ENCODE measurements around the gene PRCC. TPM values are rescaled to one million over a fixed set of nuclear protein-coding genes. Genes with fewer than 3 reads are reported as not detected.

Gene PRCC
- total RNA-seq, 1 experiment from 2014 or later = 36.9 TPM

DNA sequence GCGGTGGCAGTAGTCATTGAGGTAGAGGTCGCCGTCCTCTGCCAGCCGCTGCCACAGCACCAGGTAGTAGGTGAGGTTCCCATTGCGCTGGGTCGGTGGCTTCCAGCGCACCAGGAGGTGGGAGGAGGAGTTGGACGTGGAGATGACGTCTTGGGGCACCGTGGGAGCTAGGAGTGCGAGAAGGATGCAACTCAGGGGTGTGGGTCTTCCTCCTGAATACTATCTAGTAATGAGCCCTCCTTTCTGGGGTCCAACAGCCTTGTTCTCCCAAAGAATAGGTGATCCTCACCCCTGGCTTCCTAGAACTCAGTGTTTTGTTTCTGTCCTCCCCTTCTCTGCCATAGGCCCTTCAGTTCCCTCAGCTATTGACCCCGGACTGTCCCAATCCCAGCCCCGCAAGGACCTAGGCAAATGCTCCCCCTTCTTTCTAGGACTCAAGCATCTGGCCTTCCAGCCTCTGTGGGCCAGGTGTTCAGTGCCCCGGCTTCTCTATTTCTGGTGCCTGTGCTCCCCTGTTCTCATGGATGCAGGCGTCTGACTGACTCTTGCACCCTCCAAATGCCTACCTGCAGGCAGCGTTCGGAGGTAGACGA is 78.7 kb downstream of the PRCC start:
- H3K9me3 ChIP-seq (replicated peaks) = no peaks in the 10 kb centered on the region
- H3K36me3 ChIP-seq = no peaks in the 10 kb centered on the region
- DNase-seq (ENCODE audit: low read depth in 1 of 2, low spot score in 2 of 2) = no peak
- H3K27me3 ChIP-seq (replicated peaks) = peaks cover 5% of the 10 kb centered on the region
- no peak overlapping the region for H3K4me3 ChIP-seq
- H3K4me1 ChIP-seq (replicated peaks) = no peaks in the 10 kb centered on the region
- H3K27ac ChIP-seq = no peak overlapping the region

DNA sequence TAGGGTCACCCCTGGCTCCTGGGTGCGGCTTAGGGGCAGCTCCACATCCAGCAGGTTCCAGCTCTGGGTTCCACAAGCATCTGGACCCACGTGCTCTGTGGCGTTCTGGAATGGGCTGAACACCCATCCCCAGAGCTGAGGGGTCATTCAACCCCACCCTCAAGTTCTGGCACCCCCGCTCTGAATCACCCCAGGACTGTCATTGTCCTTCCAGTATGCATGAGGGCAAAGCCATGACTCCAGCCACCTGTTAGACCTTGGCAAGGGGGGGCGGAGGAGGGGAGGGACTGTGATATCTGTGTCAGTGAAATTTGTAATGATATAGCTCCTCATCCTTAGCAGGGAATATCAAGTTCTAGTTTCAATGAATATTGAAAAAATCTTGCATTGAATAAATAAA is 79.3 kb downstream of the PRCC start:
- Histone ChIP-seq H3K27me3 (replicated peaks) (peaks cover 5% of the 10 kb centered on the region), H3K9me3 (replicated peaks) (no peaks in the 10 kb centered on the region), H3K27ac (no peak overlapping the region), H3K36me3 (no peaks in the 10 kb centered on the region), H3K4me1 (replicated peaks) (no peaks in the 10 kb centered on the region), H3K4me3 (no peak overlapping the region)
- DNase-seq (ENCODE audit: low read depth in 1 of 2, low spot score in 2 of 2) = no peak

DNA sequence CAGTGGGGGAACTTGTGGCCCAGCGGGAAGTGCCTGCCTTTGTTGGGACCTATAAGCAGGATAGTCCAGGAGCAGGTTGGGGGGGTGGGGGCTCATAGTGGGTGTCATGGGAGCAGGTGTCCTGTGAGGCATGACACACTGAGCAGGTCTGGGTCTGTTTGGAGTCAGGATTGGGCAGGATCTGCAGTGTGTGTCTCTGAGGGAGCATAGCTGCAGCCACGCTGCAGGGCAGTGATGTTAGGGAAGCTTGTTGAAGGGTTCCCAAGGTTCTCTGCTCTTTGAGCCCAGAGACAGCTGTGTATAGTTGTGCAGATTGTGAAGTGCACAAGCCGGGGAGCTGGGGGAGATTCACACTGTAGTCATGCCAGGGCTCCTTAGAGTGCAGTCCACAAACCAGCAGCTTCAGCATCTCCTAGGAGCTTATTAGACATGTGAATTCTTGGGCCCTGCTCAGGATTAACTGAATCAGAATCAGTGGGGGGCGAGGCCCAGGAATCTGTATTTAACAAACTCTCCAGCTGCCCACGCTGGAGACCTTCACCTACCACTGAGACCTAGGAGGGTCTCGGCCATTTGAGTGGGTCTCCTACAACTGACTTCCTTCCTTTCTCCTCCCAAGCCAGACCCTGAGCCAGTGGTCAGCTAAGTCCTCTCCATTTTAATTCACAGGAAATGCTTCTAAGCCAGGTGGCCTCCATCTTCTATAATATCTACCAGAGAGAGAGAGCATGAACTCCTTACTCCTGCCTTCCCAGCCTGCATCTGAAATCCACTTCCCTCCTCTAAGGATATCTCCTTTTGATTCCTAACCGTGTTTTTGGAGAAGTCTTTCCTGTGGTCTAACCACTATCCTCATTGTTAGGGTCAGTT is 80.5 kb downstream of the PRCC start:
- no peak for DNase-seq (ENCODE audit: low read depth in 1 of 2, low spot score in 2 of 2)
- H3K9me3 ChIP-seq (replicated peaks) = no peaks in the 10 kb centered on the region
- H3K4me3 ChIP-seq = no peak overlapping the region
- no peaks in the 10 kb centered on the region for H3K4me1 ChIP-seq (replicated peaks)
- H3K27ac ChIP-seq = no peak overlapping the region
- H3K27me3 ChIP-seq (replicated peaks) = peaks cover 5% of the 10 kb centered on the region
- H3K36me3 ChIP-seq = no peaks in the 10 kb centered on the region

GRCh38 chr1:156848461-156849150 is 81.3 kb downstream of the PRCC start:
- DNase-seq (ENCODE audit: low read depth in 1 of 2, low spot score in 2 of 2) = no peak
- Histone ChIP-seq H3K36me3 (no peaks in the 10 kb centered on the region), H3K4me1 (replicated peaks) (no peaks in the 10 kb centered on the region), H3K4me3 (no peak overlapping the region), H3K27ac (no peak overlapping the region), H3K9me3 (replicated peaks) (no peaks in the 10 kb centered on the region), H3K27me3 (replicated peaks) (peaks cover 5% of the 10 kb centered on the region)

- Histone ChIP-seq H3K36me3 (no peaks in the 10 kb centered on the region), H3K4me3 (no peak overlapping the region), H3K9me3 (replicated peaks) (no peaks in the 10 kb centered on the region), H3K4me1 (replicated peaks) (no peaks in the 10 kb centered on the region), H3K27me3 (replicated peaks) (peaks cover 9% of the 10 kb centered on the region), H3K27ac (no peak overlapping the region)
- no peak for DNase-seq (ENCODE audit: low read depth in 1 of 2, low spot score in 2 of 2)
These were observed 81.8 kb downstream of the PRCC start for GRCh38 chr1:156849151-156849496.

Other genes starting within 250 kb of the PRCC start
- gene IQGAP3, start 195.0 kb upstream of the PRCC start, total RNA-seq (2014; rRNA removed; shearing (Covaris generic)) = 38.3 and 64.1 TPM in 2 replicates
- not detected in 2 replicates for gene TTC24, start 187.8 kb upstream of the PRCC start, total RNA-seq (2014; rRNA removed; shearing (Covaris generic))
- 67.9 and 70.6 TPM in 2 replicates for gene NAXE, start 175.8 kb upstream of the PRCC start, total RNA-seq (2014; rRNA removed; shearing (Covaris generic))
- 10.0 and 18.4 TPM in 2 replicates for gene GPATCH4, start 166.1 kb upstream of the PRCC start, total RNA-seq (2014; rRNA removed; shearing (Covaris generic))
- not detected in 2 replicates for gene HAPLN2, start 148.1 kb upstream of the PRCC start, total RNA-seq (2014; rRNA removed; shearing (Covaris generic))
- gene BCAN, start 125.4 kb upstream of the PRCC start, total RNA-seq (2014; rRNA removed; shearing (Covaris generic)) = not detected in 2 replicates
- gene NES, start 90.1 kb upstream of the PRCC start, total RNA-seq (2014; rRNA removed; shearing (Covaris generic)) = 149 and 169 TPM in 2 replicates
- gene CRABP2, start 62.0 kb upstream of the PRCC start, total RNA-seq (2014; rRNA removed; shearing (Covaris generic)) = 2.8 and 6.7 TPM in 2 replicates
- 6.4 and 6.5 TPM in 2 replicates for gene METTL25B, start 39.1 kb upstream of the PRCC start, total RNA-seq (2014; rRNA removed; shearing (Covaris generic))
- gene ISG20L2, start 38.8 kb upstream of the PRCC start, total RNA-seq (2014; rRNA removed; shearing (Covaris generic)) = 13.8 and 21.5 TPM in 2 replicates
- gene MRPL24, start 26.4 kb upstream of the PRCC start, total RNA-seq (2014; rRNA removed; shearing (Covaris generic)) = 70.0 and 126 TPM in 2 replicates
- 324 and 387 TPM in 2 replicates for gene HDGF, start 15.9 kb upstream of the PRCC start, total RNA-seq (2014; rRNA removed; shearing (Covaris generic))
- not detected in 2 replicates for gene SH2D2A, start 49.3 kb downstream of the PRCC start, total RNA-seq (2014; rRNA removed; shearing (Covaris generic))
- gene INSRR, start 91.6 kb downstream of the PRCC start, total RNA-seq (2014; rRNA removed; shearing (Covaris generic)) = not detected in 2 replicates
- not detected in 2 replicates for gene NTRK1, start 93.3 kb downstream of the PRCC start, total RNA-seq (2014; rRNA removed; shearing (Covaris generic))
- gene PEAR1, start 126.2 kb downstream of the PRCC start, total RNA-seq (2014; rRNA removed; shearing (Covaris generic)) = 0.53 and 1.0 TPM in 2 replicates
- not detected in 2 replicates for gene LRRC71, start 153.1 kb downstream of the PRCC start, total RNA-seq (2014; rRNA removed; shearing (Covaris generic))

All from SJSA1 (cell line).